Colonic mucosa (tissue), 4 donors: Measurements from ENCODE around the gene FBLN7. TPM values are rescaled to one million over a fixed set of nuclear protein-coding genes. Genes with fewer than 3 reads are reported as not detected.

ENCODE experiments used
- DNase-seq: peaks from one replicate; pipeline ENCODE4 v3.0.0-alpha.2; 2020
- H3K27ac ChIP-seq: fragments of 200-600 bp; one replicate; pipeline ENCODE4 v1.8.0; 2021
- H3K27me3 ChIP-seq: fragments of 200-600 bp; one replicate; pipeline ENCODE4 v1.8.0; 2021
- H3K36me3 ChIP-seq: fragments of 200-600 bp; one replicate; pipeline ENCODE4 v1.8.0; 2021
- H3K4me1 ChIP-seq: fragments of 200-600 bp; one replicate; pipeline ENCODE4 v1.8.0; 2021; ENCODE audit warnings: mild to moderate bottlenecking
- H3K4me3 ChIP-seq: fragments of 200-600 bp; one replicate; pipeline ENCODE4 v1.8.0; 2021
- H3K9ac ChIP-seq, 2 donors: one replicate each; pipeline ENCODE4 v1.7.0; 2013; ENCODE audit warnings: control low read depth in 2 of 2, low read depth in 2 of 2, low read length in 2 of 2
- H3K9me3 ChIP-seq: fragments of 200-600 bp; one replicate; pipeline ENCODE4 v1.8.0; 2021
- CTCF ChIP-seq: fragments of 200-600 bp; IDR thresholded peaks from one replicate; pipeline ENCODE4 v1.8.0; 2022; ENCODE audit warnings: antibody characterized with exemption, mild to moderate bottlenecking
- intact Hi-C: fragments of 100-400 bp; cut with DNase I; formaldehyde crosslinking; loops from one replicate; pipeline ENCODE4 v1.14.1; 2022
- total RNA-seq, 2 donors: library from RNA; stranded (reverse); fragmentation: NEBNext Ultra II Directional in 1 of 2; extraction: Animal tissue kit (Norgen Biotek cat#: 25700) in 1 of 2; gene quantifications; one replicate each; pipeline ENCODE4 v1.2.1, GENCODE V29; 2021
- donor health status: healthy.
- donor health status: DM: no; HTN: no; CAD: no.
- donor health status: DM: no; HTN: no; CAD: no.

FBLN7 gene
- total RNA-seq, 2 donors from 2014 or later: 0.10 to 0.66 TPM

GRCh38 chr2:112216167-112216566 lies 78.0 kb downstream of the FBLN7 start:
- H3K9me3 ChIP-seq: no peaks in the 10 kb centered on the region
- H3K27me3 ChIP-seq: no peaks in the 10 kb centered on the region
- no peak overlapping the region for H3K4me3 ChIP-seq
- H3K9ac ChIP-seq: no peak overlapping the region
- H3K4me1 ChIP-seq: no peaks in the 10 kb centered on the region
- intact Hi-C loops: no loop called here
- DNase-seq: no peak
- no peak for TF ChIP-seq CTCF
- no peaks in the 10 kb centered on the region for H3K36me3 ChIP-seq
- no peak overlapping the region for H3K27ac ChIP-seq

- no peaks in the 10 kb centered on the region for H3K36me3 ChIP-seq
- H3K9me3 ChIP-seq: no peaks in the 10 kb centered on the region
- intact Hi-C loops: no loop called here
- no peaks in the 10 kb centered on the region for H3K27me3 ChIP-seq
- TF ChIP-seq CTCF: no peak
- no peak overlapping the region for H3K9ac ChIP-seq
- no peak overlapping the region for H3K27ac ChIP-seq
- no peak for DNase-seq
- no peaks in the 10 kb centered on the region for H3K4me1 ChIP-seq
- H3K4me3 ChIP-seq: no peak overlapping the region
These were observed 79.7 kb downstream of the FBLN7 start for GRCh38 chr2:112217854-112218253.

- H3K9me3 ChIP-seq: no peaks in the 10 kb centered on the region
- H3K9ac ChIP-seq: no peak overlapping the region
- no peak for TF ChIP-seq CTCF
- H3K27ac ChIP-seq: no peak overlapping the region
- intact Hi-C loops: no loop called here
- no peaks in the 10 kb centered on the region for H3K4me1 ChIP-seq
- H3K36me3 ChIP-seq: no peaks in the 10 kb centered on the region
- H3K4me3 ChIP-seq: no peak overlapping the region
- DNase-seq: no peak
- H3K27me3 ChIP-seq: no peaks in the 10 kb centered on the region
These were observed 82.0 kb downstream of the FBLN7 start for GRCh38 chr2:112220186-112220585.

- no peak for TF ChIP-seq CTCF
- no peaks in the 10 kb centered on the region for H3K9me3 ChIP-seq
- H3K27ac ChIP-seq: no peak overlapping the region
- H3K9ac ChIP-seq: no peak overlapping the region
- H3K4me1 ChIP-seq: no peaks in the 10 kb centered on the region
- H3K4me3 ChIP-seq: no peak overlapping the region
- no peak for DNase-seq
- no peaks in the 10 kb centered on the region for H3K36me3 ChIP-seq
- intact Hi-C loops: no loop called here
- H3K27me3 ChIP-seq: no peaks in the 10 kb centered on the region
These were observed 82.6 kb downstream of the FBLN7 start for GRCh38 chr2:112220831-112221230.

- H3K4me3 ChIP-seq: no peak overlapping the region
- intact Hi-C loops: no loop called here
- no peaks in the 10 kb centered on the region for H3K9me3 ChIP-seq
- DNase-seq: no peak
- no peak for TF ChIP-seq CTCF
- no peaks in the 10 kb centered on the region for H3K4me1 ChIP-seq
- no peaks in the 10 kb centered on the region for H3K36me3 ChIP-seq
- H3K27me3 ChIP-seq: no peaks in the 10 kb centered on the region
- H3K27ac ChIP-seq: no peak overlapping the region
- H3K9ac ChIP-seq: no peak overlapping the region
These were observed 91.2 kb downstream of the FBLN7 start for GRCh38 chr2:112229348-112229747.

GRCh38 chr2:112230371-112230770 lies 92.2 kb downstream of the FBLN7 start:
- H3K36me3 ChIP-seq: no peaks in the 10 kb centered on the region

More at GRCh38 chr2:112230371-112230770, 92.2 kb downstream of the FBLN7 start:
- Histone ChIP-seq H3K9ac (no peak overlapping the region), H3K27ac (no peak overlapping the region), H3K27me3 (no peaks in the 10 kb centered on the region), H3K9me3 (no peaks in the 10 kb centered on the region), H3K4me3 (no peak overlapping the region), H3K4me1 (no peaks in the 10 kb centered on the region)
- no peak for DNase-seq
- intact Hi-C loops: no loop called here
- no peak for TF ChIP-seq CTCF
